Thymus (tissue), 11 donors: ENCODE measurements around the gene TUFM. TPM values are rescaled to one million over a fixed set of nuclear protein-coding genes. Genes with fewer than 3 reads are reported as not detected.
"Not testable (repeated sequence)": the region's sequence is repeated elsewhere in the genome, so short reads cannot be mapped to it uniquely, and the experiment has no call there.

ENCODE experiments used
- DNase-seq, 9 donors: peaks; one replicate each; pipeline ENCODE4 v3.0.0-alpha.2; 2013; ENCODE audit warnings: low spot score in 9 of 9, low read depth in 6 of 9, missing footprints in 1 of 9
- H3K27ac ChIP-seq, 2 donors: one replicate each; pipeline ENCODE4 v1.5.1; 2013; ENCODE audit warnings: control low read depth in 1 of 2, low read depth in 1 of 2, low read length in 1 of 2, mild to moderate bottlenecking in 1 of 2, moderate library complexity in 1 of 2
- H3K27me3 ChIP-seq, 2 donors: one replicate each; pipeline ENCODE4 v1.5.1; 2013; ENCODE audit warnings: low read length in 1 of 2; ENCODE audit not compliant: control insufficient read depth in 2 of 2, insufficient read depth in 1 of 2
- H3K36me3 ChIP-seq, 2 donors: one replicate each; pipeline ENCODE4 v1.5.1; 2013; ENCODE audit warnings: low read length in 1 of 2, mild to moderate bottlenecking in 1 of 2, moderate library complexity in 1 of 2; ENCODE audit not compliant: control insufficient read depth in 2 of 2, insufficient read depth in 2 of 2
- H3K4me1 ChIP-seq, 2 donors: one replicate each; pipeline ENCODE4 v1.5.1; 2013; ENCODE audit warnings: low read length in 2 of 2; ENCODE audit not compliant: control insufficient read depth in 2 of 2, insufficient read depth in 2 of 2
- H3K4me3 ChIP-seq, 2 donors: one replicate each; pipeline ENCODE4 v1.5.1; 2013; ENCODE audit warnings: low read length in 2 of 2, control low read depth in 1 of 2, mild to moderate bottlenecking in 1 of 2
- H3K9me3 ChIP-seq, 2 donors: one replicate each; pipeline ENCODE4 v1.5.1; 2013; ENCODE audit warnings: low read length in 1 of 2, mild to moderate bottlenecking in 1 of 2; ENCODE audit not compliant: control insufficient read depth in 2 of 2, insufficient read depth in 1 of 2
- WGBS: extraction: QIAGEN DNeasy Blood & Tissue Kit; methylation state at CpG from one replicate; pipeline ENCODE4 v1.1.7; 2013; 5-methylcytosine and 5-hydroxymethylcytosine counted together
- polyA plus RNA-seq: library from polyadenylated mRNA; stranded (reverse); fragments of 200-250 nt; gene quantifications from one replicate; pipeline ENCODE4 v1.2.3, GENCODE V29; 2013
- total RNA-seq: library from RNA; stranded (reverse); fragments of 120-200 nt; gene quantifications from one replicate; pipeline ENCODE4 v1.2.4, GENCODE V29; 2013
- donor health status: healthy.

Gene TUFM
- total and polyA plus RNA-seq, 2 donors = 94.2 to 208 TPM

- DNase-seq = no peak
- Histone ChIP-seq H3K27ac (no peak overlapping the region), H3K9me3 (peaks cover 0 to 8% of the 10 kb centered on the region in 2 donors), H3K36me3 (no peaks in the 10 kb centered on the region), H3K4me3 (no peak overlapping the region), H3K27me3 (peaks cover 0 to 12% of the 10 kb centered on the region in 2 donors), H3K4me1 (peaks cover 11 to 32% of the 10 kb centered on the region in 2 donors)
- 93% methylated on average over 25 of the region's 25 CpGs for WGBS
These were observed 37.3 kb upstream of the TUFM start for GRCh38 chr16:28883221-28883996.

- DNase-seq = no peak
- H3K36me3 ChIP-seq = no peaks in the 10 kb centered on the region
- H3K4me3 ChIP-seq = no peak overlapping the region
- H3K9me3 ChIP-seq = peaks cover 0 to 8% of the 10 kb centered on the region in 2 donors
- H3K27ac ChIP-seq = no peak overlapping the region
- peaks cover 11 to 34% of the 10 kb centered on the region in 2 donors for H3K4me1 ChIP-seq
- H3K27me3 ChIP-seq = peaks cover 0 to 12% of the 10 kb centered on the region in 2 donors
- 87% methylated on average over 24 of the region's 24 CpGs for WGBS
These were observed 36.5 kb upstream of the TUFM start for GRCh38 chr16:28882551-28883160.

GRCh38 chr16:28881565-28881964 lies 35.4 kb upstream of the TUFM start:
- not testable (repeated sequence) for H3K36me3 ChIP-seq, H3K9me3 ChIP-seq, DNase-seq, H3K27ac ChIP-seq, H3K4me3 ChIP-seq
- 88% methylated on average over 4 of the region's 4 CpGs for WGBS
- Histone ChIP-seq H3K4me1 (peaks cover 11 to 45% of the 10 kb centered on the region in 2 donors), H3K27me3 (peaks cover 0 to 12% of the 10 kb centered on the region in 2 donors)

GRCh38 chr16:28880955-28881354 lies 34.8 kb upstream of the TUFM start:
- DNase-seq = no peak
- peaks cover 0 to 8% of the 10 kb centered on the region in 2 donors for H3K9me3 ChIP-seq
- peaks cover 11 to 46% of the 10 kb centered on the region in 2 donors for H3K4me1 ChIP-seq
- 82% methylated on average over 4 of the region's 4 CpGs for WGBS
- H3K27me3 ChIP-seq = peaks cover 0 to 12% of the 10 kb centered on the region in 2 donors
- no peaks in the 10 kb centered on the region for H3K36me3 ChIP-seq
- no peak overlapping the region for H3K4me3 ChIP-seq
- H3K27ac ChIP-seq = no peak overlapping the region

- H3K4me1 ChIP-seq = peaks cover 11 to 46% of the 10 kb centered on the region in 2 donors
- H3K36me3 ChIP-seq = peaks cover 0 to 2% of the 10 kb centered on the region in 2 donors
- peaks cover 0 to 8% of the 10 kb centered on the region in 2 donors for H3K9me3 ChIP-seq
- H3K4me3 ChIP-seq = peak overlapping the region; percentile 68 to 78
- H3K27ac ChIP-seq = no peak overlapping the region
- no peak for DNase-seq
- 45% methylated on average over 11 of the region's 11 CpGs for WGBS
- peaks cover 0 to 12% of the 10 kb centered on the region in 2 donors for H3K27me3 ChIP-seq
These were observed 34.4 kb upstream of the TUFM start for GRCh38 chr16:28880589-28880915.

- Histone ChIP-seq H3K27me3 (peaks cover 0 to 12% of the 10 kb centered on the region in 2 donors), H3K4me3 (peak overlapping the region; percentile 68 to 78), H3K27ac (peak overlapping the region in 1 of 2 donors; percentile 25), H3K9me3 (peaks cover 0 to 8% of the 10 kb centered on the region in 2 donors), H3K4me1 (peaks cover 11 to 46% of the 10 kb centered on the region in 2 donors), H3K36me3 (peaks cover under 1 to 6% of the 10 kb centered on the region in 2 donors)
- WGBS = 2% methylated on average over 66 of the region's 66 CpGs
- DNase-seq = peak; percentile 56 to 92 (median 77)
These were observed 33.9 kb upstream of the TUFM start for GRCh38 chr16:28879841-28880588.

- H3K27me3 ChIP-seq = peaks cover 0 to 12% of the 10 kb centered on the region in 2 donors
- 7% methylated on average over 27 of the region's 27 CpGs for WGBS
- peaks cover 11 to 46% of the 10 kb centered on the region in 2 donors for H3K4me1 ChIP-seq
- H3K4me3 ChIP-seq = peak overlapping the region; percentile 68 to 78
- DNase-seq = no peak
- H3K9me3 ChIP-seq = peaks cover 0 to 8% of the 10 kb centered on the region in 2 donors
- peaks cover 5 to 8% of the 10 kb centered on the region in 2 donors for H3K36me3 ChIP-seq
- H3K27ac ChIP-seq = peak overlapping the region in 1 of 2 donors; percentile 25
These were observed 33.2 kb upstream of the TUFM start for GRCh38 chr16:28879261-28879840.

GRCh38 chr16:28878083-28878926 lies 32.2 kb upstream of the TUFM start, which contains the start of gene ATP2A1:
ATP2A1 (plus strand) TSS chr16:28878488; CDS start chr16:28878672, 184 bp downstream.
- peaks cover 0 to 8% of the 10 kb centered on the region in 2 donors for H3K9me3 ChIP-seq
- 92% methylated on average over 25 of the region's 25 CpGs for WGBS
- no peak within 1 kb of the TSS for H3K27ac ChIP-seq
- peaks cover 0 to 12% of the 10 kb centered on the region in 2 donors for H3K27me3 ChIP-seq
- H3K4me3 ChIP-seq = peak within 1 kb of the TSS; percentile 68 to 78
- H3K36me3 ChIP-seq = peaks cover 12 to 18% of the 10 kb centered on the region in 2 donors
- peaks cover 11 to 44% of the 10 kb centered on the region in 2 donors for H3K4me1 ChIP-seq
- DNase-seq = no peak
